Right lobe of liver (tissue), 4 donors: Measurements from ENCODE around the gene NUAK1.

Experiments used
- POLR2A ChIP-seq: fragments of 450-650 bp; IDR thresholded peaks from one replicate; pipeline ENCODE4 v1.6.1; 2017; ENCODE audit warnings: antibody characterized with exemption, mild to moderate bottlenecking
- TF ChIP-seq, protein P1 (sequence below), 4 donors: fragments of 200-600 bp in 3 of 4; fragments of 450-650 bp in 1 of 4; IDR thresholded peaks; one replicate each; pipeline versions ENCODE4 v1.5.1 to v1.8.0; 2016 to 2022; ENCODE audit warnings: antibody characterized with exemption in 4 of 4, mild to moderate bottlenecking in 2 of 4
- donor health status: DM: no; HTN: no; CAD: no.
- donor health status: DM: no; HTN: no; CAD: no.
- donor health status: DM: no; HTN: yes; CAD: no.

DNA sequence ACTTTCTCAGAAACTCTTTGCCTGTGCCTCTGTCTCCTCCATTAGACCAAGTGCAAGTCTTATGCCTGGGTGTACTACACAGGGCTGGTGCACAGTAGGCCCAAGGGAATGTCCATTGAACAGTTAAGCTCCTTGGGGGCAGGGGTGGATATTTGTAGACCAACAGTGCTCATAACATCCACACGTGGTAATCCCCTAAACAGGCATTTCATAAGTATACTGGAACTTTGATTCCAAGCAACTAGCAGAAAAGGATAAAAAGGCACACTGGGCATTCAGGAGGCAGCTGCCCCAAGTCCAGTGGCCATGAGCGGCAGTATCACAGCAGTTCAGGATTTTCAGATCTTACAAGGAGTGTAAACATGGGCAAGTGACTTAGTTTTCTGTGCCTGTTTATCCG, 16.8 kb downstream of the NUAK1 start:
- TF ChIP-seq, protein P1, sequence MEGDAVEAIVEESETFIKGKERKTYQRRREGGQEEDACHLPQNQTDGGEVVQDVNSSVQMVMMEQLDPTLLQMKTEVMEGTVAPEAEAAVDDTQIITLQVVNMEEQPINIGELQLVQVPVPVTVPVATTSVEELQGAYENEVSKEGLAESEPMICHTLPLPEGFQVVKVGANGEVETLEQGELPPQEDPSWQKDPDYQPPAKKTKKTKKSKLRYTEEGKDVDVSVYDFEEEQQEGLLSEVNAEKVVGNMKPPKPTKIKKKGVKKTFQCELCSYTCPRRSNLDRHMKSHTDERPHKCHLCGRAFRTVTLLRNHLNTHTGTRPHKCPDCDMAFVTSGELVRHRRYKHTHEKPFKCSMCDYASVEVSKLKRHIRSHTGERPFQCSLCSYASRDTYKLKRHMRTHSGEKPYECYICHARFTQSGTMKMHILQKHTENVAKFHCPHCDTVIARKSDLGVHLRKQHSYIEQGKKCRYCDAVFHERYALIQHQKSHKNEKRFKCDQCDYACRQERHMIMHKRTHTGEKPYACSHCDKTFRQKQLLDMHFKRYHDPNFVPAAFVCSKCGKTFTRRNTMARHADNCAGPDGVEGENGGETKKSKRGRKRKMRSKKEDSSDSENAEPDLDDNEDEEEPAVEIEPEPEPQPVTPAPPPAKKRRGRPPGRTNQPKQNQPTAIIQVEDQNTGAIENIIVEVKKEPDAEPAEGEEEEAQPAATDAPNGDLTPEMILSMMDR (IDR thresholded peaks at IDR 0.05), result no peak
- no peak for TF ChIP-seq POLR2A
